GM23338 (cell line): ENCODE data around the gene POMP. TPM values are rescaled to one million over a fixed set of nuclear protein-coding genes. Genes with fewer than 3 reads are reported as not detected.

Experiments used
- ATAC-seq: fragments of 200-7000 bp; cut with Tn5 transposase; 3 replicates; pipeline ENCODE4 v1.9.1; 2020
- DNase-seq: peaks from one replicate; pipeline ENCODE4 v3.0.0-alpha.2; 2015; ENCODE audit warnings: low spot score
- H2AFZ ChIP-seq: fragments of 200-600 bp; sonication (generic); 2 replicates; pipeline ENCODE4 v1.8.0; 2016; ENCODE audit warnings: antibody characterized with exemption, mild to moderate bottlenecking, moderate library complexity
- H3F3A ChIP-seq: fragments of 200-600 bp; sonication (generic); replicated peaks from 2 replicates; pipeline ENCODE4 v1.8.0; 2017; ENCODE audit warnings: antibody characterized with exemption, mixed run types, low read depth
- H3K27ac ChIP-seq: fragments of 200-600 bp; sonication (generic); 2 replicates; pipeline ENCODE4 v1.6.1; 2016; ENCODE audit warnings: low read depth
- H3K27me3 ChIP-seq: fragments of 200-600 bp; sonication (generic); 2 replicates; pipeline ENCODE4 v1.8.0; 2016; ENCODE audit warnings: mild to moderate bottlenecking, mixed run types, moderate library complexity; ENCODE audit not compliant: insufficient read depth
- H3K36me3 ChIP-seq: fragments of 200-600 bp; sonication (generic); 2 replicates; pipeline ENCODE4 v1.8.0; 2016; ENCODE audit warnings: mild to moderate bottlenecking; ENCODE audit not compliant: insufficient read depth
- H3K4me1 ChIP-seq: fragments of 200-600 bp; sonication (generic); 2 replicates; pipeline ENCODE4 v1.8.0; 2016; ENCODE audit warnings: mild to moderate bottlenecking, moderate library complexity; ENCODE audit not compliant: insufficient read depth
- H3K4me2 ChIP-seq: fragments of 200-600 bp; sonication (generic); 2 replicates; pipeline ENCODE4 v1.7.1; 2017; ENCODE audit warnings: mixed run types
- H3K4me3 ChIP-seq: fragments of 200-600 bp; sonication (generic); 2 replicates; pipeline ENCODE4 v1.6.1; 2016; ENCODE audit warnings: mixed run types
- H3K79me2 ChIP-seq: fragments of 200-600 bp; sonication (generic); replicated peaks from 2 replicates; pipeline ENCODE4 v1.8.0; 2017; ENCODE audit warnings: mild to moderate bottlenecking; ENCODE audit not compliant: insufficient read depth
- H3K9me2 ChIP-seq: fragments of 200-600 bp; sonication (generic); 2 replicates; pipeline ENCODE4 v1.8.0; 2017; ENCODE audit not compliant: insufficient read depth
- H4K20me1 ChIP-seq: fragments of 200-600 bp; sonication (generic); replicated peaks from 2 replicates; pipeline ENCODE4 v1.8.0; 2017; ENCODE audit warnings: mild to moderate bottlenecking; ENCODE audit not compliant: insufficient read depth
- H3K27ac Mint-ChIP-seq: 2 replicates; pipeline ENCODE4 v1.8.0; 2020; ENCODE audit warnings: inconsistent platforms, mild to moderate bottlenecking, moderate library complexity, mixed read lengths
- H3K27me3 Mint-ChIP-seq: 3 replicates; pipeline ENCODE4 v1.8.0; 2022; ENCODE audit warnings: low read depth, mild to moderate bottlenecking, moderate library complexity, mixed read lengths, inconsistent platforms; ENCODE audit not compliant: insufficient read depth, poor library complexity
- H3K36me3 Mint-ChIP-seq: 3 replicates; pipeline ENCODE4 v1.8.0; 2021; ENCODE audit warnings: low read depth, mild to moderate bottlenecking, inconsistent platforms, moderate library complexity, mixed read lengths
- H3K4me1 Mint-ChIP-seq: 3 replicates; pipeline ENCODE4 v1.8.0; 2020; ENCODE audit warnings: mild to moderate bottlenecking, inconsistent platforms, mixed read lengths
- H3K4me3 Mint-ChIP-seq: 3 replicates; pipeline ENCODE4 v1.8.0; 2021; ENCODE audit warnings: moderate library complexity, mild to moderate bottlenecking, inconsistent platforms, mixed read lengths
- H3K9me3 Mint-ChIP-seq: 3 replicates; pipeline ENCODE4 v1.8.0; 2020; ENCODE audit warnings: moderate library complexity, mild to moderate bottlenecking, inconsistent platforms, mixed read lengths
- CREB1 ChIP-seq: fragments of 250-450 bp; sonication (Bioruptor Pico); IDR thresholded peaks from 2 replicates; pipeline ENCODE4 v1.5.0; 2020; ENCODE audit warnings: low read depth, mild to moderate bottlenecking, moderate library complexity
- EZH2 ChIP-seq: fragments of 200-600 bp; sonication (generic); IDR thresholded peaks from one replicate; pipeline ENCODE4 v1.8.0; 2017; ENCODE audit warnings: antibody characterized with exemption, mild to moderate bottlenecking, low read depth; ENCODE audit not compliant: unreplicated experiment
- EZH2phosphoT487 ChIP-seq: fragments of 200-600 bp; sonication (generic); IDR thresholded peaks from one replicate; pipeline ENCODE4 v1.8.1; 2018; ENCODE audit warnings: antibody characterized with exemption; ENCODE audit not compliant: unreplicated experiment
- JUNB ChIP-seq: IDR thresholded peaks from one replicate; pipeline ENCODE4 v1.6.1; 2016; ENCODE audit warnings: antibody characterized with exemption; ENCODE audit not compliant: unreplicated experiment
- NANOG ChIP-seq: IDR thresholded peaks from 2 replicates; pipeline ENCODE4 v1.6.1; 2016; ENCODE audit warnings: antibody characterized with exemption, borderline replicate concordance
- POLR2AphosphoS5 ChIP-seq: IDR thresholded peaks from 2 replicates; pipeline ENCODE4 v1.6.1; 2016; ENCODE audit warnings: antibody characterized with exemption, low read depth
- STAT1 ChIP-seq: IDR thresholded peaks from one replicate; pipeline ENCODE4 v1.6.1; 2016; ENCODE audit warnings: antibody characterized with exemption; ENCODE audit not compliant: unreplicated experiment
- ZNF114 ChIP-seq: fragments of 250-450 bp; sonication (Bioruptor Pico); IDR thresholded peaks from 2 replicates; pipeline ENCODE4 v1.5.0; 2020; ENCODE audit warnings: mild to moderate bottlenecking, moderate library complexity
- ZNF331 ChIP-seq: fragments of 250-450 bp; sonication (Bioruptor Pico); IDR thresholded peaks from 2 replicates; pipeline ENCODE4 v1.5.0; 2020; ENCODE audit warnings: low read depth, mild to moderate bottlenecking, moderate library complexity
- polyA plus RNA-seq: library from polyadenylated mRNA; unstranded; fragments of >200 nt; fragmentation: Nextera tagmentation; extraction: Ambion mirVana; gene quantifications from 2 replicates; pipeline ENCODE4 v1.2.1, GENCODE V29; 2016
- total RNA-seq: library from RNA; depleted of rRNA; stranded (reverse); fragments of >200 nt; shearing (Covaris generic); gene quantifications from 2 replicates; pipeline ENCODE4 v1.2.3, GENCODE V29; 2014
- TF ChIP-seq, protein P1 (sequence below): IDR thresholded peaks from 2 replicates; pipeline ENCODE4 v1.6.1; 2016; ENCODE audit warnings: antibody characterized with exemption
- TF ChIP-seq, protein P2 (sequence below): IDR thresholded peaks from one replicate; pipeline ENCODE4 v1.6.1; 2018; ENCODE audit warnings: antibody characterized with exemption; ENCODE audit not compliant: unreplicated experiment
- TF ChIP-seq, protein P3 (sequence below), 2 experiments: fragments of 200-600 bp in 1 of 2; sonication (generic) in 1 of 2; conservative IDR thresholded peaks; 2 replicates each; pipeline versions ENCODE4 v1.5.1 to v1.6.1; 2016 to 2017; ENCODE audit warnings: antibody characterized with exemption in 2 of 2, low read depth in 2 of 2, mild to moderate bottlenecking in 2 of 2, moderate library complexity in 1 of 2
- TF ChIP-seq, protein P4 (sequence below): fragments of 250-450 bp; sonication (Bioruptor Pico); IDR thresholded peaks from 2 replicates; pipeline ENCODE4 v1.5.0; 2020; ENCODE audit warnings: mild to moderate bottlenecking, moderate library complexity

The POMP gene
- total and polyA plus RNA-seq, 2 experiments from 2014 or later, result 95.9 to 446 TPM

DNA sequence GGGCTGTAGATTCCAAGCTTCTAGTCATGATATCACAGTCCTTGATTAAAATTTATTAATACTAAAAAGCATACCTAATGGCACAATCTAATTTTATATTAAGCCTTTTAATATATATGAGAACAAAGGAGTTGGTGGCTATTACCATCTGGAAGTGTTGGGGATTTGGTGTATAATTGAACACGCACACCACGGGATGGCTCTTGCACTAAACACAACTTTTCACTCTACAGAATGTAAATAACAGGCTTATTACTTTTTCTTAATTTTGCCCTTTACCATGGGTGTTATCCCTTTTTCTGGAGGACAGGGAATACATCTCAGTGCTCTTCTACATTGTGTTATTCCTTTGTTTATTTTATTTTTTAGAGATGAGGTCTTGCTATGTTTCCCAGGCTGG, 21.6 kb downstream of the POMP start:
- no peak overlapping the region for H3K27ac Mint-ChIP-seq
- H3K36me3 Mint-ChIP-seq, result peaks cover 22% of the 10 kb centered on the region
- H3F3A ChIP-seq, result no peaks in the 10 kb centered on the region
- no peaks in the 10 kb centered on the region for H3K79me2 ChIP-seq
- H3K4me3 Mint-ChIP-seq, result no peak overlapping the region
- no peak for TF ChIP-seq EZH2phosphoT487
- no peak for TF ChIP-seq STAT1
- no peak for TF ChIP-seq ZNF114 (CRISPR knock-in tag)
- TF ChIP-seq, protein P1, sequence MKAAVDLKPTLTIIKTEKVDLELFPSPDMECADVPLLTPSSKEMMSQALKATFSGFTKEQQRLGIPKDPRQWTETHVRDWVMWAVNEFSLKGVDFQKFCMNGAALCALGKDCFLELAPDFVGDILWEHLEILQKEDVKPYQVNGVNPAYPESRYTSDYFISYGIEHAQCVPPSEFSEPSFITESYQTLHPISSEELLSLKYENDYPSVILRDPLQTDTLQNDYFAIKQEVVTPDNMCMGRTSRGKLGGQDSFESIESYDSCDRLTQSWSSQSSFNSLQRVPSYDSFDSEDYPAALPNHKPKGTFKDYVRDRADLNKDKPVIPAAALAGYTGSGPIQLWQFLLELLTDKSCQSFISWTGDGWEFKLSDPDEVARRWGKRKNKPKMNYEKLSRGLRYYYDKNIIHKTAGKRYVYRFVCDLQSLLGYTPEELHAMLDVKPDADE, result no peak
- TF ChIP-seq POLR2AphosphoS5, result no peak
- TF ChIP-seq ZNF331 (CRISPR knock-in tag), result no peak
- TF ChIP-seq CREB1 (CRISPR knock-in tag), result no peak
- TF ChIP-seq, protein P2, sequence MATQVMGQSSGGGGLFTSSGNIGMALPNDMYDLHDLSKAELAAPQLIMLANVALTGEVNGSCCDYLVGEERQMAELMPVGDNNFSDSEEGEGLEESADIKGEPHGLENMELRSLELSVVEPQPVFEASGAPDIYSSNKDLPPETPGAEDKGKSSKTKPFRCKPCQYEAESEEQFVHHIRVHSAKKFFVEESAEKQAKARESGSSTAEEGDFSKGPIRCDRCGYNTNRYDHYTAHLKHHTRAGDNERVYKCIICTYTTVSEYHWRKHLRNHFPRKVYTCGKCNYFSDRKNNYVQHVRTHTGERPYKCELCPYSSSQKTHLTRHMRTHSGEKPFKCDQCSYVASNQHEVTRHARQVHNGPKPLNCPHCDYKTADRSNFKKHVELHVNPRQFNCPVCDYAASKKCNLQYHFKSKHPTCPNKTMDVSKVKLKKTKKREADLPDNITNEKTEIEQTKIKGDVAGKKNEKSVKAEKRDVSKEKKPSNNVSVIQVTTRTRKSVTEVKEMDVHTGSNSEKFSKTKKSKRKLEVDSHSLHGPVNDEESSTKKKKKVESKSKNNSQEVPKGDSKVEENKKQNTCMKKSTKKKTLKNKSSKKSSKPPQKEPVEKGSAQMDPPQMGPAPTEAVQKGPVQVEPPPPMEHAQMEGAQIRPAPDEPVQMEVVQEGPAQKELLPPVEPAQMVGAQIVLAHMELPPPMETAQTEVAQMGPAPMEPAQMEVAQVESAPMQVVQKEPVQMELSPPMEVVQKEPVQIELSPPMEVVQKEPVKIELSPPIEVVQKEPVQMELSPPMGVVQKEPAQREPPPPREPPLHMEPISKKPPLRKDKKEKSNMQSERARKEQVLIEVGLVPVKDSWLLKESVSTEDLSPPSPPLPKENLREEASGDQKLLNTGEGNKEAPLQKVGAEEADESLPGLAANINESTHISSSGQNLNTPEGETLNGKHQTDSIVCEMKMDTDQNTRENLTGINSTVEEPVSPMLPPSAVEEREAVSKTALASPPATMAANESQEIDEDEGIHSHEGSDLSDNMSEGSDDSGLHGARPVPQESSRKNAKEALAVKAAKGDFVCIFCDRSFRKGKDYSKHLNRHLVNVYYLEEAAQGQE, result no peak
- TF ChIP-seq, protein P3, sequence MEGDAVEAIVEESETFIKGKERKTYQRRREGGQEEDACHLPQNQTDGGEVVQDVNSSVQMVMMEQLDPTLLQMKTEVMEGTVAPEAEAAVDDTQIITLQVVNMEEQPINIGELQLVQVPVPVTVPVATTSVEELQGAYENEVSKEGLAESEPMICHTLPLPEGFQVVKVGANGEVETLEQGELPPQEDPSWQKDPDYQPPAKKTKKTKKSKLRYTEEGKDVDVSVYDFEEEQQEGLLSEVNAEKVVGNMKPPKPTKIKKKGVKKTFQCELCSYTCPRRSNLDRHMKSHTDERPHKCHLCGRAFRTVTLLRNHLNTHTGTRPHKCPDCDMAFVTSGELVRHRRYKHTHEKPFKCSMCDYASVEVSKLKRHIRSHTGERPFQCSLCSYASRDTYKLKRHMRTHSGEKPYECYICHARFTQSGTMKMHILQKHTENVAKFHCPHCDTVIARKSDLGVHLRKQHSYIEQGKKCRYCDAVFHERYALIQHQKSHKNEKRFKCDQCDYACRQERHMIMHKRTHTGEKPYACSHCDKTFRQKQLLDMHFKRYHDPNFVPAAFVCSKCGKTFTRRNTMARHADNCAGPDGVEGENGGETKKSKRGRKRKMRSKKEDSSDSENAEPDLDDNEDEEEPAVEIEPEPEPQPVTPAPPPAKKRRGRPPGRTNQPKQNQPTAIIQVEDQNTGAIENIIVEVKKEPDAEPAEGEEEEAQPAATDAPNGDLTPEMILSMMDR (conservative IDR thresholded peaks at IDR 0.05; ENCODE audit: low read depth in 2 of 2), result no peak
- no peak for TF ChIP-seq EZH2
- TF ChIP-seq, protein P4, sequence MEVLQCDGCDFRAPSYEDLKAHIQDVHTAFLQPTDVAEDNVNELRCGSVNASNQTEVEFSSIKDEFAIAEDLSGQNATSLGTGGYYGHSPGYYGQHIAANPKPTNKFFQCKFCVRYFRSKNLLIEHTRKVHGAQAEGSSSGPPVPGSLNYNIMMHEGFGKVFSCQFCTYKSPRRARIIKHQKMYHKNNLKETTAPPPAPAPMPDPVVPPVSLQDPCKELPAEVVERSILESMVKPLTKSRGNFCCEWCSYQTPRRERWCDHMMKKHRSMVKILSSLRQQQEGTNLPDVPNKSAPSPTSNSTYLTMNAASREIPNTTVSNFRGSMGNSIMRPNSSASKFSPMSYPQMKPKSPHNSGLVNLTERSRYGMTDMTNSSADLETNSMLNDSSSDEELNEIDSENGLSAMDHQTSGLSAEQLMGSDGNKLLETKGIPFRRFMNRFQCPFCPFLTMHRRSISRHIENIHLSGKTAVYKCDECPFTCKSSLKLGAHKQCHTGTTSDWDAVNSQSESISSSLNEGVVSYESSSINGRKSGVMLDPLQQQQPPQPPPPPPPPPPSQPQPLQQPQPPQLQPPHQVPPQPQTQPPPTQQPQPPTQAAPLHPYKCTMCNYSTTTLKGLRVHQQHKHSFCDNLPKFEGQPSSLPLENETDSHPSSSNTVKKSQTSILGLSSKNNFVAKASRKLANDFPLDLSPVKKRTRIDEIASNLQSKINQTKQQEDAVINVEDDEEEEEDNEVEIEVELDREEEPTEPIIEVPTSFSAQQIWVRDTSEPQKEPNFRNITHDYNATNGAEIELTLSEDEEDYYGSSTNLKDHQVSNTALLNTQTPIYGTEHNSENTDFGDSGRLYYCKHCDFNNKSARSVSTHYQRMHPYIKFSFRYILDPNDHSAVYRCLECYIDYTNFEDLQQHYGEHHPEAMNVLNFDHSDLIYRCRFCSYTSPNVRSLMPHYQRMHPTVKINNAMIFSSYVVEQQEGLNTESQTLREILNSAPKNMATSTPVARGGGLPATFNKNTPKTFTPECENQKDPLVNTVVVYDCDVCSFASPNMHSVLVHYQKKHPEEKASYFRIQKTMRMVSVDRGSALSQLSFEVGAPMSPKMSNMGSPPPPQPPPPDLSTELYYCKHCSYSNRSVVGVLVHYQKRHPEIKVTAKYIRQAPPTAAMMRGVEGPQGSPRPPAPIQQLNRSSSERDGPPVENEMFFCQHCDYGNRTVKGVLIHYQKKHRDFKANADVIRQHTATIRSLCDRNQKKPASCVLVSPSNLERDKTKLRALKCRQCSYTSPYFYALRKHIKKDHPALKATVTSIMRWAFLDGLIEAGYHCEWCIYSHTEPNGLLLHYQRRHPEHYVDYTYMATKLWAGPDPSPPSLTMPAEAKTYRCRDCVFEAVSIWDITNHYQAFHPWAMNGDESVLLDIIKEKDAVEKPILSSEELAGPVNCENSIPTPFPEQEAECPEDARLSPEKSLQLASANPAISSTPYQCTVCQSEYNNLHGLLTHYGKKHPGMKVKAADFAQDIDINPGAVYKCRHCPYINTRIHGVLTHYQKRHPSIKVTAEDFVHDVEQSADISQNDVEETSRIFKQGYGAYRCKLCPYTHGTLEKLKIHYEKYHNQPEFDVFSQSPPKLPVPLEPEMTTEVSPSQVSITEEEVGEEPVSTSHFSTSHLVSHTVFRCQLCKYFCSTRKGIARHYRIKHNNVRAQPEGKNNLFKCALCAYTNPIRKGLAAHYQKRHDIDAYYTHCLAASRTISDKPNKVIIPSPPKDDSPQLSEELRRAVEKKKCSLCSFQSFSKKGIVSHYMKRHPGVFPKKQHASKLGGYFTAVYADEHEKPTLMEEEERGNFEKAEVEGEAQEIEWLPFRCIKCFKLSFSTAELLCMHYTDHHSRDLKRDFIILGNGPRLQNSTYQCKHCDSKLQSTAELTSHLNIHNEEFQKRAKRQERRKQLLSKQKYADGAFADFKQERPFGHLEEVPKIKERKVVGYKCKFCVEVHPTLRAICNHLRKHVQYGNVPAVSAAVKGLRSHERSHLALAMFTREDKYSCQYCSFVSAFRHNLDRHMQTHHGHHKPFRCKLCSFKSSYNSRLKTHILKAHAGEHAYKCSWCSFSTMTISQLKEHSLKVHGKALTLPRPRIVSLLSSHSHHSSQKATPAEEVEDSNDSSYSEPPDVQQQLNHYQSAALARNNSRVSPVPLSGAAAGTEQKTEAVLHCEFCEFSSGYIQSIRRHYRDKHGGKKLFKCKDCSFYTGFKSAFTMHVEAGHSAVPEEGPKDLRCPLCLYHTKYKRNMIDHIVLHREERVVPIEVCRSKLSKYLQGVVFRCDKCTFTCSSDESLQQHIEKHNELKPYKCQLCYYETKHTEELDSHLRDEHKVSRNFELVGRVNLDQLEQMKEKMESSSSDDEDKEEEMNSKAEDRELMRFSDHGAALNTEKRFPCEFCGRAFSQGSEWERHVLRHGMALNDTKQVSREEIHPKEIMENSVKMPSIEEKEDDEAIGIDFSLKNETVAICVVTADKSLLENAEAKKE (CRISPR knock-in tag), result no peak
- no peak for TF ChIP-seq NANOG
- no peak for TF ChIP-seq JUNB
- no peak overlapping the region for H2AFZ ChIP-seq
- DNase-seq (no peak), ATAC-seq (no peak)
- no peaks in the 10 kb centered on the region for H3K4me1 ChIP-seq
- H3K9me2 ChIP-seq, result no peaks in the 10 kb centered on the region
- no peak overlapping the region for H3K27ac ChIP-seq
- H3K4me3 ChIP-seq, result no peak overlapping the region
- H3K4me2 ChIP-seq, result no peak overlapping the region
- no peaks in the 10 kb centered on the region for H3K27me3 ChIP-seq
- H3K4me1 Mint-ChIP-seq, result peaks cover 10% of the 10 kb centered on the region
- no peaks in the 10 kb centered on the region; the same call in 1 of the 2 replicates for H4K20me1 ChIP-seq
- H3K9me3 Mint-ChIP-seq, result no peaks in the 10 kb centered on the region
- peaks cover 12% of the 10 kb centered on the region; the same call in 1 of the 2 replicates for H3K36me3 ChIP-seq
- peaks cover 2% of the 10 kb centered on the region for H3K27me3 Mint-ChIP-seq
